CD8-positive, alpha-beta memory T cell (primary cell): ENCODE data around the gene TNFRSF25. TPM values are rescaled to one million over a fixed set of nuclear protein-coding genes. Genes with fewer than 3 reads are reported as not detected.

Source experiments
- CTCF ChIA-PET: fragments of 350-600 bp; sonication (Branson Sonifier 250); formaldehyde crosslinking; loops from one replicate; lab custom pipeline; 2021; ENCODE audit warnings: antibody characterized with exemption; lab: Charles Lee
- POLR2A ChIA-PET: fragments of 350-600 bp; sonication (Branson Sonifier 250); formaldehyde crosslinking; loops from one replicate; lab custom pipeline; 2021; ENCODE audit warnings: antibody characterized with exemption; lab: Charles Lee
- DNase-seq, 5 donors: peaks; one replicate each; pipeline versions ENCODE4 v3.0.0 to v3.0.0-alpha.2; 2020 to 2022; ENCODE audit warnings: mixed read lengths in 1 of 5
- H3K27ac ChIP-seq: one replicate; pipeline ENCODE4 v1.7.0; 2013; ENCODE audit warnings: low read depth, mild to moderate bottlenecking, low read length, moderate library complexity
- H3K27me3 ChIP-seq: 2 replicates; pipeline ENCODE4 v1.7.0; 2013; ENCODE audit warnings: low read length, mild to moderate bottlenecking; ENCODE audit not compliant: insufficient read depth, poor library complexity, severe bottlenecking
- H3K36me3 ChIP-seq: 2 replicates; pipeline ENCODE4 v1.7.0; 2013; ENCODE audit warnings: mild to moderate bottlenecking, low read length, moderate library complexity; ENCODE audit not compliant: insufficient read depth
- H3K4me1 ChIP-seq: 2 replicates; pipeline ENCODE4 v1.7.0; 2013; ENCODE audit warnings: mild to moderate bottlenecking, low read length, moderate library complexity; ENCODE audit not compliant: insufficient read depth
- H3K4me3 ChIP-seq: 2 replicates; pipeline ENCODE4 v1.7.0; 2013; ENCODE audit warnings: mild to moderate bottlenecking, low read length
- H3K9me3 ChIP-seq: 2 replicates; pipeline ENCODE4 v1.7.0; 2013; ENCODE audit warnings: mild to moderate bottlenecking, low read length
- H3K27ac Mint-ChIP-seq, 8 donors: one replicate each; pipeline ENCODE4 v1.8.0; 2020 to 2021; ENCODE audit warnings: mixed read lengths in 8 of 8, mild to moderate bottlenecking in 6 of 8, inconsistent platforms in 3 of 8, moderate library complexity in 3 of 8
- H3K27me3 Mint-ChIP-seq, 2 donors: one replicate each; pipeline ENCODE4 v1.8.0; 2020 to 2021; ENCODE audit warnings: mixed read lengths in 2 of 2, mild to moderate bottlenecking in 1 of 2, moderate library complexity in 1 of 2
- H3K36me3 Mint-ChIP-seq, 3 donors: one replicate each; pipeline ENCODE4 v1.8.0; 2020 to 2021; ENCODE audit warnings: mixed read lengths in 3 of 3, inconsistent platforms in 1 of 3, mild to moderate bottlenecking in 1 of 3
- H3K4me1 Mint-ChIP-seq, 3 donors: one replicate each; pipeline ENCODE4 v1.8.0; 2020 to 2021; ENCODE audit warnings: mixed read lengths in 3 of 3, inconsistent platforms in 1 of 3, mild to moderate bottlenecking in 1 of 3
- H3K4me3 Mint-ChIP-seq, 7 donors: one replicate each; pipeline ENCODE4 v1.8.0; 2020 to 2021; ENCODE audit warnings: mixed read lengths in 7 of 7, mild to moderate bottlenecking in 6 of 7, moderate library complexity in 4 of 7, inconsistent platforms in 2 of 7
- H3K9me3 Mint-ChIP-seq, 5 donors: one replicate each; pipeline ENCODE4 v1.8.0; 2020 to 2022; ENCODE audit warnings: mixed read lengths in 5 of 5, mild to moderate bottlenecking in 3 of 5, moderate library complexity in 2 of 5, inconsistent platforms in 1 of 5
- polyA plus RNA-seq: library from polyadenylated mRNA; unstranded; fragments of 300-500 nt; fragmentation: Illumina TruSeq; gene quantifications from one replicate; pipeline ENCODE4 v1.2.3, GENCODE V29; 2021
- total RNA-seq, 2 experiments: library from RNA; stranded (reverse); gene quantifications; one replicate each; pipeline ENCODE4 v1.2.3, GENCODE V29; 2021

Gene TNFRSF25
- total and polyA plus RNA-seq, 3 experiments from 2014 or later: 30.0 to 100 (median 90.8) TPM

DNA sequence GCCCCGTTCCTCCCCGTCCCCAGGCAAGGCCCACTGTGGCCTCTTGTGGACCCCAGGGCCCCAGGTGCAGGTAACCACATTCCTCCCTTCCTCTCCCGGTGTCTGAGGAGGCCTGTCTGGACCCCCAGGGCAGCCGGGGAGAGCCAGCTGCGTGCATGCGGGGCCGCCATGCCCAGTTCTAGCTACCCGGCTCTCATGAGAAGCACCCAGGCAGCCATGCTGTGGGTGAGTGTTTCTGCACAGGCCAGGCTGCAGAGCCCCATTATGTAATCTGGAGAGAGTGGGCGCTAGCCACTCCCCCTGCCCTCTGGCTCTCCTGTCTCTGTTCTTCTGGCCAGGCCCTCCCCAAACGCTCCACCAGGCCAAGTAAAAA lies 43.9 kb upstream of the TNFRSF25 start:
- H3K27ac Mint-ChIP-seq: no peak overlapping the region
- H3K36me3 Mint-ChIP-seq: no peaks in the 10 kb centered on the region
- ChIA-PET POLR2A (no interaction called here), CTCF (no interaction called here)
- DNase-seq: no peak
- peaks cover 2 to 6% of the 10 kb centered on the region in 2 donors for H3K27me3 Mint-ChIP-seq
- H3K27me3 ChIP-seq: peaks cover 5% of the 10 kb centered on the region
- no peaks in the 10 kb centered on the region for H3K4me1 ChIP-seq
- no peaks in the 10 kb centered on the region for H3K9me3 Mint-ChIP-seq
- no peak overlapping the region for H3K4me3 ChIP-seq
- H3K4me1 Mint-ChIP-seq: no peaks in the 10 kb centered on the region
- H3K4me3 Mint-ChIP-seq: no peak overlapping the region
- H3K36me3 ChIP-seq: no peaks in the 10 kb centered on the region
- H3K9me3 ChIP-seq: no peaks in the 10 kb centered on the region
- H3K27ac ChIP-seq: no peak overlapping the region

GRCh38 chr1:6509220-6509918 lies 43.4 kb upstream of the TNFRSF25 start:
- Histone ChIP-seq H3K36me3 (no peaks in the 10 kb centered on the region), H3K4me3 (no peak overlapping the region), H3K4me1 (no peaks in the 10 kb centered on the region), H3K9me3 (no peaks in the 10 kb centered on the region), H3K27me3 (peaks cover 5% of the 10 kb centered on the region), H3K27ac (no peak overlapping the region)
- Mint-ChIP-seq H3K27me3 (peaks cover 2 to 6% of the 10 kb centered on the region in 2 donors), H3K9me3 (no peaks in the 10 kb centered on the region), H3K4me3 (no peak overlapping the region), H3K36me3 (no peaks in the 10 kb centered on the region), H3K4me1 (no peaks in the 10 kb centered on the region), H3K27ac (no peak overlapping the region)
- ChIA-PET CTCF (interaction anchor here (0.8 to 0.9 kb wide), 2 partner anchors 19 to 20 kb away, joined by 3 read pairs; no protein-coding TSS in a partner anchor), POLR2A (no interaction called here)
- no peak for DNase-seq

GRCh38 chr1:6508816-6509189 lies 42.8 kb upstream of the TNFRSF25 start:
- peaks cover 2 to 6% of the 10 kb centered on the region in 2 donors for H3K27me3 Mint-ChIP-seq
- H3K4me1 Mint-ChIP-seq: no peaks in the 10 kb centered on the region
- Histone ChIP-seq H3K4me3 (no peak overlapping the region), H3K4me1 (no peaks in the 10 kb centered on the region), H3K27me3 (peaks cover 5% of the 10 kb centered on the region), H3K36me3 (no peaks in the 10 kb centered on the region), H3K27ac (no peak overlapping the region), H3K9me3 (no peaks in the 10 kb centered on the region)
- H3K9me3 Mint-ChIP-seq: no peaks in the 10 kb centered on the region
- no peak overlapping the region for H3K4me3 Mint-ChIP-seq
- CTCF ChIA-PET: interaction anchor here (0.8 to 0.9 kb wide), 2 partner anchors 18 to 20 kb away, joined by 3 read pairs; no protein-coding TSS in a partner anchor
- peak overlapping the region in 1 of 8 donors; percentile 73 for H3K27ac Mint-ChIP-seq
- peak in 1 of 5 donors; percentile 39 for DNase-seq
- POLR2A ChIA-PET: no interaction called here
- H3K36me3 Mint-ChIP-seq: no peaks in the 10 kb centered on the region

GRCh38 chr1:6508154-6508815 lies 42.3 kb upstream of the TNFRSF25 start:
- no peaks in the 10 kb centered on the region for H3K9me3 ChIP-seq
- Mint-ChIP-seq H3K4me3 (no peak overlapping the region), H3K36me3 (no peaks in the 10 kb centered on the region), H3K27ac (peak overlapping the region in 1 of 8 donors; percentile 73), H3K27me3 (peaks cover 2 to 6% of the 10 kb centered on the region in 2 donors), H3K9me3 (no peaks in the 10 kb centered on the region), H3K4me1 (no peaks in the 10 kb centered on the region)
- no peaks in the 10 kb centered on the region for H3K36me3 ChIP-seq
- DNase-seq: peak in 1 of 5 donors; percentile 33
- H3K4me3 ChIP-seq: no peak overlapping the region
- POLR2A ChIA-PET: no interaction called here
- peaks cover 5% of the 10 kb centered on the region for H3K27me3 ChIP-seq
- no peaks in the 10 kb centered on the region for H3K4me1 ChIP-seq
- no peak overlapping the region for H3K27ac ChIP-seq
- CTCF ChIA-PET: interaction anchor here (0.9 kb wide), 1 partner anchor 19 kb away, joined by 3 read pairs; no protein-coding TSS in a partner anchor

- peaks cover 2 to 6% of the 10 kb centered on the region in 2 donors for H3K27me3 Mint-ChIP-seq
- no peak overlapping the region for H3K27ac ChIP-seq
- DNase-seq: peak in 1 of 5 donors; percentile 46
- H3K4me1 ChIP-seq: no peaks in the 10 kb centered on the region
- CTCF ChIA-PET: no interaction called here
- POLR2A ChIA-PET: no interaction called here
- H3K9me3 ChIP-seq: no peaks in the 10 kb centered on the region
- H3K27me3 ChIP-seq: peaks cover 5% of the 10 kb centered on the region
- no peaks in the 10 kb centered on the region for H3K36me3 ChIP-seq
- no peaks in the 10 kb centered on the region for H3K9me3 Mint-ChIP-seq
- H3K27ac Mint-ChIP-seq: no peak overlapping the region
- no peaks in the 10 kb centered on the region for H3K4me1 Mint-ChIP-seq
- no peaks in the 10 kb centered on the region for H3K36me3 Mint-ChIP-seq
- H3K4me3 Mint-ChIP-seq: no peak overlapping the region
- H3K4me3 ChIP-seq: no peak overlapping the region
These were observed 41.5 kb upstream of the TNFRSF25 start for GRCh38 chr1:6507461-6507911.

DNA sequence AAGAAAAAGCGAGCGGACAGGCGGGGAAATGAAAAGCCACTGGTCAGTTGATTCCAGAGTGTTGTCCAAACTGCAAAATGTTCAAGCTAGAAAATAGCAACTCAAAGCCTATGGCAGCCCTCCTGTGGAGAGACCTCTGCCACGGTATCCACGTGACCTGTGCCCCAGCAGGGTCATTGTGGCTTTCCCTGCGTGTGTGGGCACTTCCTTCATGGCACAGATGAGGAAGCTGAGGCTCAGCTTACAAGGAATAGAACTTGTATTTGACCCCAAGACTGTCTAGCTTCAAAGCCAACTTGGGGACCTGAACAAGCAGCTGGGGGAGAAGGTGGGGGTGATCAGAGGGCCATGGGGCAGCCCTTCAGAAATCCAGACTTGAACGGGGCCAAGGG lies 41.1 kb upstream of the TNFRSF25 start:
- no peak overlapping the region for H3K4me3 ChIP-seq
- no peaks in the 10 kb centered on the region for H3K4me1 ChIP-seq
- POLR2A ChIA-PET: no interaction called here
- no peak overlapping the region for H3K4me3 Mint-ChIP-seq
- no peaks in the 10 kb centered on the region for H3K9me3 ChIP-seq
- DNase-seq: no peak
- H3K36me3 Mint-ChIP-seq: no peaks in the 10 kb centered on the region
- H3K27me3 Mint-ChIP-seq: peaks cover 2 to 6% of the 10 kb centered on the region in 2 donors
- CTCF ChIA-PET: no interaction called here
- H3K9me3 Mint-ChIP-seq: no peaks in the 10 kb centered on the region
- peaks cover 5% of the 10 kb centered on the region for H3K27me3 ChIP-seq
- no peak overlapping the region for H3K27ac Mint-ChIP-seq
- H3K27ac ChIP-seq: no peak overlapping the region
- no peaks in the 10 kb centered on the region for H3K36me3 ChIP-seq
- no peaks in the 10 kb centered on the region for H3K4me1 Mint-ChIP-seq

- Mint-ChIP-seq H3K27ac (no peak overlapping the region), H3K4me3 (no peak overlapping the region), H3K9me3 (no peaks in the 10 kb centered on the region), H3K36me3 (no peaks in the 10 kb centered on the region), H3K27me3 (peaks cover 2 to 7% of the 10 kb centered on the region in 2 donors), H3K4me1 (no peaks in the 10 kb centered on the region)
- Histone ChIP-seq H3K36me3 (no peaks in the 10 kb centered on the region), H3K4me1 (no peaks in the 10 kb centered on the region), H3K27me3 (peaks cover 5% of the 10 kb centered on the region), H3K9me3 (no peaks in the 10 kb centered on the region), H3K27ac (no peak overlapping the region), H3K4me3 (no peak overlapping the region)
- DNase-seq: no peak
- ChIA-PET CTCF (no interaction called here), POLR2A (no interaction called here)
These were observed 40.5 kb upstream of the TNFRSF25 start for GRCh38 chr1:6506210-6507036.
